Measurements from ENCODE around the gene BPHL. TPM values are rescaled to one million over a fixed set of nuclear protein-coding genes. Genes with fewer than 3 reads are reported as not detected.
"Not testable (repeated sequence)": the region's sequence is repeated elsewhere in the genome, so short reads cannot be mapped to it uniquely, and the experiment has no call there.

Gene BPHL
- total RNA-seq, 1 experiment from 2014 or later: 7.1 TPM

DNA sequence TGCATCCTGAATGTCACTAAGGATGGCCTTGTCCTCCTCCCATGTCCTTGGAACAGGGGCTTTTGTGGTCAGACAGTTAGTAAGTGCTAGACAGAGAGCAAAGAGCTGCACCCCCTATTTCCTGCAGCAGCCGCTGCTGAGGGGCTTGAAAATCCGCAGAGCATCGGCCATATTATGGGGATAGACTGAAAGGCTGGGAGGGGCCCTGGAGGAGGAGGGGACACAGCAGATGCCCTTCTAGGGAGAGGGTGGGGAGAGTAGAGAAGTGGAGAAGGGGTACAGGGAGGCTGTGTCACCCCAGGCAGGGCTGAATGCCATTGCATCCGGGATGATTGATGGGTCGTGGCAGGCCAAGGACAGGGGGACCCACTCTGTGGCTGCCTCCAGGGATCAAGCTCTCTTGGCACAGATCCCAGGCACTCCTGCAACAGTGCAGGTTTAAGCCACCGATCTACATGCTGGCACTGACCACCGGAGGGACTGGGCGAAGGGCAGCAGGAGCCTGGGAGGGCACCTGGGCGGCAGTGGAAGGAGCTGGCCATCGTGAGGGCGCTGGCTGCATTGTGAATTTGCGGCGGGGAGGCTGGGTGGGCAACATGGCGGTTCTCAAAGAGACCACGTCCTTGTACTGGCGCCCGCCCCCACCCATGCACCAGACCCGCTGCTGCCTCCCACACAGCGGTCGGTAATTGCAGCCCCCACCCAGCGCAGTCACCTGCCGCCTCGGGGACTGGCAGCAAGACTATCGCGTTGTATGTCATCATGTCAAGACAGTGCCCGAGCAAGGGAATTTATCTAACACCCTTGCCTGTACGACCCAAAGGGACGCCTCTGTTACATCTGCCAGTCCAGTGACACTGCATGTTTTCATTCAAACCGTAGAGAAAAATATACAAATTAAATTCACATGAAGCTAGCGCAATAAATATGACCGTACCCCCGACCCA lies 37.9 kb downstream of the BPHL start:
- DNase-seq: peak in 1 of 2 experiments; percentile 7
- H3K9me3 ChIP-seq (replicated peaks); H3K27me3 ChIP-seq; H3K36me3 ChIP-seq; H3K4me1 ChIP-seq; H3K27ac ChIP-seq: not testable (repeated sequence)
- H3K4me3 ChIP-seq: peak overlapping the region; percentile 68

DNA sequence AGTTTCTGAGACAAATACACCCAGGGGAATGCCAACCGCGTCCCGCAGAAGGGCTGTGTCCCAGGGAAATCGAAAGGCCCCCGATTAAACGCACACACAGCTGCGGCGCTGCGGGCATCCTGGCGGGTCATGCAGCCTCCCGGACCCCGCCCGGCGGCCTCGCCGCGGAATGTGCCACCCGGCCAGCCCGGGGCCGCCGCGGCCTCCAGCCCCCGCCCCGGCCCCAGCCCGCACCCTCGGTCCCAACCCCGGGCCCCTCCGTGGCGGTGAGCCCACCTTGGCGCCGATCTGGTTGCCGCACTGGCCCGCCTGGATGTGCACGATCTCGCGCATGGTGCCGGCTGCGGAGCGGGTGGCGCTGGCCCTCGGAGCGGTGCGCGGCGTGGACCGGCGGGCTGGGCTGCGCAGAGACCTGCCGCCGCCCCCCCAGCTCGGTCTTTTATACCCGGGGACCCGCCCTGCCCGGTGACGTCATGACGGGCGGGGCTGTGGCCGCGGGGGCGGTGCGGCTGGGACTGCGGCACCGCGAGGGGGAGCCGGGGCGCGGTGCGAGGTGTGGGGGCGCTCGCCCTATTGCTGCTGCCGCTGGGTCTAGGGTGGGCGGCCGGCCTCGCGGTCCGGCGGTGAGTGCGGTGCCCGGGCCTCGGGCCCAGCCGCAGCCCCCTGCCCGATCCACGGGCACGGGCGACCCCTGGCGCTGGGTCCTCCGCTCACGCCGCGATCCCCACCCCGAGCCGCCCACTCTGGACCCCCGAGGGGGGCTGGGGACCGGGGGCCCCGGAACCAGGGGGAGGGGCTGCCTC lies 38.8 kb downstream of the BPHL start, which contains the start of gene TUBB2A:
Gene TUBB2A (minus strand): TSS at position 414 of the 803 bp plus-strand sequence. CDS start 81 bp downstream, at position 333.
- H3K9me3 ChIP-seq (replicated peaks): no peaks in the 10 kb centered on the region
- DNase-seq: peak; percentile 41 to 69
- no peak within 1 kb of the TSS for H3K27ac ChIP-seq
- no peaks in the 10 kb centered on the region for H3K36me3 ChIP-seq
- H3K4me1 ChIP-seq: no peaks in the 10 kb centered on the region; the same call in 1 of the 2 replicates
- H3K4me3 ChIP-seq: peak within 1 kb of the TSS; percentile 68
- no peaks in the 10 kb centered on the region for H3K27me3 ChIP-seq

DNA sequence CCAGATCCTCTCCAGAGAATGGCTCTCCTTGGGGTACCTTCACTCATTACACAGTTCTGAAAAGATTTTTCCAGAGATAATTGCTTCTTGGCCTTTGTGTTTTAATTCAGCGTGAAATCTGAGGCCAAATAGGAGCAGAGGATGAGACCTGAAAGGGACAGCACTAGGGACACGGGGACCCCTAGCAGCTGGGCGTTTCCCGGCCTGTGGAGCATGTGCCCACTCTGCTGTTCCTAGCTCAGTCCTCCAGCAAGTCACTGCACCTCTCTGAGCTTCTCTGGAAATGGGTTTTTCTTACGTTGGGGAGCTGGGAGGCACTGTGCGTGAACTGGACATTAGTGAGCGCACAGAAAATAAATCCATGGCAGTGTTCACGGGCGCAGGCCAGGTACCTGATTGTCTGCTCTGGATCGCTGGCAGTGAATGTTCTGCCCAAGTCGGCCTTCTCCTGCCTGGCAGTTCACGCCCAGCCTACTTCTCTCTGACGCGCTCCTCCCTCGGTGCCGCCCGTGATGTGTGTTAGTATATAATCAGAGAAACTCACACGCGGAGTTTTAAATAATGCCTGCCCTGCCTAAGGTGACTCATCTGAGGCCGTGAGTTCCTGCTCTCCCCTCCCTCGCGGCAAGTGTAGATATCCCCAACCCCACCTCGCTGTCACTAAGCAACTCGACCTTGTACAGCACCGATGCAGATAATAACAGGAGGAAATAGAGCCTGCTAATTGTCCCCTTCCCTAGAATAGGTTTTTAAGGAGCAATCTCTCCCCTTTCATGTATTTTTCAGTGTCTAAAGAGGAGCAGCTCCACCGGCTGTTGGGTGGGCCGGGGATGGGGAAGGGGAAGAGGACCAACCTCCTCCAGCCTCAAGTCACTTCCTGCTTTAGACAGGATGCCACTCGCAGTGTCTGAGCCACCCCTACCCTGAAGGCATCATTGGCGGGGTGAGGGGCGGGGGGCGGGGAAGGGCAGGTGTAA lies 41.6 kb downstream of the BPHL start:
- DNase-seq: no peak
- H3K4me3 ChIP-seq: no peak overlapping the region
- no peaks in the 10 kb centered on the region for H3K9me3 ChIP-seq (replicated peaks)
- H3K36me3 ChIP-seq: no peaks in the 10 kb centered on the region
- no peaks in the 10 kb centered on the region for H3K4me1 ChIP-seq
- no peak overlapping the region for H3K27ac ChIP-seq
- no peaks in the 10 kb centered on the region for H3K27me3 ChIP-seq

DNA sequence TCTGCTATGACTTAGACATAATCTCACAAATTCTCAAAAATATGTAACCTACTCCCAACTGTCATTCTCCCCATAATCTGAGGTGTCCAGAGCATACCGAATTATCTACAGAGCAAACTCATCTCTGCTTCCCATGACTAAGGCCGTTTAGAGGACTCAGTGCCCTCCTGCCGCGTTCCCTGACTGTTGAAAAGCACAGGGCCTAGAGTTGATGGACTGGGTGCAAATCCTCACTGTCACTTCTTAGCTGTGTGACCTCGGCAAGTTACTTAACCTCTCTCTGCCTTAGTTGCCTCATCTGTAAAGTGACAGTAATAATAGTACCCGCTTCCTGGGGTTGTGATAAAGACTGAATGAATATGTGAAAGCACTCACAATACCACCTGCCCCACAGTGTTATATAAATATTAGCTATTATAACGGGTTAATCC lies 43.6 kb downstream of the BPHL start:
- no peak overlapping the region for H3K4me3 ChIP-seq
- DNase-seq: no peak
- no peak overlapping the region for H3K27ac ChIP-seq
- no peaks in the 10 kb centered on the region for H3K36me3 ChIP-seq
- no peaks in the 10 kb centered on the region for H3K9me3 ChIP-seq (replicated peaks)
- H3K27me3 ChIP-seq: no peaks in the 10 kb centered on the region
- H3K4me1 ChIP-seq: peaks cover 6% of the 10 kb centered on the region; the same call in 1 of the 2 replicates

DNA sequence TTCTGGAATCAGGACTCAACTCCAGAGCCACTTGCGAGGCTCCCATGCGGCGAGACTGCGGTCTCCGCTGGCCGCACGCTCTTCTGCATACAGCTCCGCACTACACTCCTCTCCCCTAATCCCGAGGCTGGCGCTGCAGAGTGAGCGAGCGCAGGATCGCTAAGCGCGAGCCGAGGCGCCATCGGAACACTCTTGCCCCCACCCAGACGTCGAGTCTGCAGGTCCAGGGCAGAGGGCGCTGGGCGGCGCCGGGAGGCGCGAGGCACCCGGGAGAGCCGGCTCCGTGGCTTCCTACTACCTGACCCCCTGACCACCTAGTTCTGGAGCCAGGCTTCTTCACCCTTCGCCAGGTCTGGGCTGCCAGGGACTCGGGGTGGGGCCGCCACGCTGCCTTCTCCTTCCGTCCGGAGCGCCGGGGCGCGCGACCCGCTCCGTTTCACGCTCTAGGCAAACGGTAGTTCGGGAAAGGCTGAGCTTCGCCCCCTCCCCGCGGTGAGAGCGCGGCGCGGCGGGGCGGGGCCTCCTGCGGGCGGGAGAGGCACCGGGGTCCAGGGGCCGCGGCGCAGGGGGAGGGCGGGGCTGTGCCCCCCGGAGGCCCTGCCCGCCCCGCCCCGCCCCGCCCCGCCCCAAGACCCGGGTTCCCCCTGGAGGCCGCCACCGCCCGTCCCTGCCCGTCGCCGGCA lies 44.2 kb downstream of the BPHL start:
- peak; percentile 65 to 71 for DNase-seq
- peak overlapping the region; percentile 69 for H3K4me3 ChIP-seq
- H3K36me3 ChIP-seq: no peaks in the 10 kb centered on the region
- H3K9me3 ChIP-seq (replicated peaks): no peaks in the 10 kb centered on the region
- H3K27ac ChIP-seq: peak overlapping the region; percentile 36; the same call in 1 of the 2 replicates
- no peaks in the 10 kb centered on the region for H3K27me3 ChIP-seq
- peaks cover 6% of the 10 kb centered on the region; the same call in 1 of the 2 replicates for H3K4me1 ChIP-seq

DNA sequence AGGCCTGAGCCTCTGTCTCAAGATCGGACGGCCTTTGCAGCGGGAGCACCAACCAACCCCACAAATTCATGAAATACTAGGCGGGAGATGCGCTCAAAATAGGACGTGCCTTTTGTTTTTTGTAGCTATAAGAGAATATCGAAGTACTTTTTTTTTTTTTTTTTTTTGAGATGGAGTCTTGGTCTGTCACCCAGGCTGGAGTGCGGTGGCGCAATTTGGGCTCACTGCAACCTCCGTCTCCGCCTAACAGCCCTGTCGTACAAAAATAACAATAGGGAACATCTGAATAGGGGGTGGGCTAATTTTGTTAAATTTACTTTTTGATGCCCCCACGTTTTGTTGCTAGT lies 44.7 kb downstream of the BPHL start:
- no peaks in the 10 kb centered on the region for H3K36me3 ChIP-seq
- no peak for DNase-seq
- H3K4me1 ChIP-seq: peaks cover 6% of the 10 kb centered on the region; the same call in 1 of the 2 replicates
- H3K9me3 ChIP-seq (replicated peaks): no peaks in the 10 kb centered on the region
- no peaks in the 10 kb centered on the region for H3K27me3 ChIP-seq
- no peak overlapping the region for H3K27ac ChIP-seq
- peak overlapping the region; percentile 69 for H3K4me3 ChIP-seq

DNA sequence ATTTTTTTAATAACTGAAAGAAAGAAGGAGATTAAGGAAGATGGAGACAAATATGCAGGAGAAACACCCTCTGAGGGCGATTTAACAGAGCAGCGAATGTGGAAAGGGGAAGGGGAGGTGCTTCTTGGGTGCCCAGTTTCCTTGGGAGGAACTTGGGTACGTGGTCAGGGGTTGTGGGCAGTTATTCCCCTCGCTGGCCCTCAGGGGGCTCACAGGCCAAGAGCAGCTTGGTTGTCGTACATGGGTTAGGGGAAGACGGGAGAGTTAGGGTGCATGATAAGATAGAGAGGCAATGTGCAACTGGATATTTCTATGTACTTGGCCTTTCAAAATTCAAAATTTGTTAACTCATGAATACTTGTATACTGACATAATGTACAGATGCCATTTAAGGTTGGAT lies 45.9 kb downstream of the BPHL start:
- DNase-seq: no peak
- H3K4me1 ChIP-seq: peaks cover 6% of the 10 kb centered on the region; the same call in 1 of the 2 replicates
- no peak overlapping the region for H3K4me3 ChIP-seq
- H3K36me3 ChIP-seq: no peaks in the 10 kb centered on the region
- no peak overlapping the region for H3K27ac ChIP-seq
- H3K9me3 ChIP-seq (replicated peaks): no peaks in the 10 kb centered on the region
- H3K27me3 ChIP-seq: no peaks in the 10 kb centered on the region

DNA sequence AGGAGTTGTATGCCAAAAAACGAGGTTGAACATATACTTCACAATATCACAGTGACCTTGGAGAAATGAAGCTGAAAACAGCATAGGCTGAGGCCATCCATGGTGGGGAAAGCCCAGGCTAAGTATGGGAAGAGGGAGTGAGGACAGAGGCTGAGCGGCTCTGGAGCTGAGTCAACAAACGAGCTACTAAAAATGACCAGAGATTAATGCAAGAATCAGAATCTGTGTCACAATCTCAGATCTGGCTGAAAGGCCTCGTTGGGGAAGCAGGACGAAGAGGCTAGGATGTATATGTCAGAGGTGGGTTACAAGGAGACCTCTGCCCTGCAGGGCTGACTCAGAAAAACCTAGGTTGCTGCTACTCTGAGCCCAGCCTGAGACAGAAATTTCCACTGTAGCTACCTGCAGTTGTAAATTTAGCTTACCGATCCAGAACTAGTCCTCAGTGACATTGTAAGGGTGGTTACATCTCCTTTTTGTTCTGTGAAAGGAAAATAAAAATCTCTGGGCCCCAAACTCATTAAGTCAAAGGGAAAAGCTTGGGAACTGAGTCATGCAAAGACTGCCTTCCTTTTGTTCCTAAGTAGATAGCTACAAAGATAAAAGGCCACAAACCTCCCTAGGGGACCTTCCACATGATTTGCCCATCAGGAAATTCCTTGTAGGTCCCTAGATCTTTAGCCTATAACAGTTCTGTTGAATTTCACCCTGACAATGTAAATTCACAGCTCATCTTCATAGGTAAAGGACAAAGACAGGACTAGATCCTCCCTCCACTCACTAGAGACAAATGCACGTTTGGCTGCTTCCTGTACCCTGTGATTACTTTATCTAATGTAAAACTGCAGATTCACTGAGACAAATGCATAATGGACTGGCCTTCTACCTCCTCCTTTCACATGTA lies 47.4 kb downstream of the BPHL start:
- no peak for DNase-seq
- no peak overlapping the region for H3K27ac ChIP-seq
- H3K9me3 ChIP-seq (replicated peaks): no peaks in the 10 kb centered on the region
- H3K27me3 ChIP-seq: no peaks in the 10 kb centered on the region
- H3K4me3 ChIP-seq: no peak overlapping the region
- no peaks in the 10 kb centered on the region for H3K36me3 ChIP-seq
- peaks cover 6% of the 10 kb centered on the region; the same call in 1 of the 2 replicates for H3K4me1 ChIP-seq

DNA sequence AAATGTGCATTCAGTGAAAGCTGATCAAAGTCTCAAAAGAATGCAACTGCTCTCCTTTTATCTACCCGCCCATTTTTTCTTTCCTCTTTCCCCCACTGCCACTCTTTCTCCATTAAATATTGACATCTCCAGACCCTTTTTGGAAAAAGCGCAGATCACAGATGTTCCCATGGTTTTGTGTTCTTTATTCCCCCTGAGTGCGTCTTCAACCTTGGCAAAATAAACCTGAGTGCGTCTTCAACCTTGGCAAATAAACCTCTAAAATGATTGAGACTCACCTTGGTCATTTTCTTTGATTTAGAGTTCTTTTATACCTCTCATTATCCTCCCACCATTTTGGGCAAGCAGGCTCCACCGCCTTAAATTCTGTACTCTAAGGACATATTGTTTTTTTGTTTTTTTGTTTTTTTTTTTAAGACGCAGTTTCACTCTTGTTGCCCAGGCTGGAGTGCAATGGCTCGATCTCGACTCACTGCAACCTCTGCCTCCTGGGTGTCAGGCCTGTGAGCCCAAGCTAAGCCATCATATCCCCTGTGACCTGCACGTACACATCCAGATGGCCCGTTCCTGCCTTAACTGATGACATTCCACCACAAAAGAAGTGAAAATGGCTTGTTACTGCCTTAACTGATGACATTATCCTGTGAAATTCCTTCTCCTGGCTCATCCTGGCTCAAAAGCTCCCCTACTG lies 48.2 kb downstream of the BPHL start:
- DNase-seq; H3K27ac ChIP-seq; H3K27me3 ChIP-seq; H3K4me1 ChIP-seq; H3K9me3 ChIP-seq (replicated peaks); H3K36me3 ChIP-seq; H3K4me3 ChIP-seq: not testable (repeated sequence)

DNA sequence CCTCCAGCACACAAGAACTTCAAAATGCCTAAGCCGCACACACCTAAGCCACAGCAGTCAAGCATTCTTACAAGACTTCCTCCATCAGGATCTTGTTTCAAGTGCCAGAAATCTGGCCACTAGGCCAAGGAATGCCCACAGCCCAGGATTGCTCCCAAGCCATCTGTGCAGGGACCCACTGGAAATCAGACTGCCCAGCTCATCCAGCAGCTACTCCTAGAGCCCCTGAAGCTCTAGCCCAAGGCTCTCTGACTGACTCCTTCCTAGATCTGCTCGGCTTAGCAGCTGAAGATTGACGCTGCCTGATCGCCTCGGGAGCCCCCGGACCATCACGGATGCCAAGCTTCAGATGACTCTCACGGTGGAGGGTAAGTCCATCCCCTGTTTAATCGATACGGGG lies 49.5 kb downstream of the BPHL start:
- H3K27me3 ChIP-seq; H3K9me3 ChIP-seq (replicated peaks); H3K4me1 ChIP-seq; H3K27ac ChIP-seq; DNase-seq; H3K4me3 ChIP-seq; H3K36me3 ChIP-seq: not testable (repeated sequence)

DNA sequence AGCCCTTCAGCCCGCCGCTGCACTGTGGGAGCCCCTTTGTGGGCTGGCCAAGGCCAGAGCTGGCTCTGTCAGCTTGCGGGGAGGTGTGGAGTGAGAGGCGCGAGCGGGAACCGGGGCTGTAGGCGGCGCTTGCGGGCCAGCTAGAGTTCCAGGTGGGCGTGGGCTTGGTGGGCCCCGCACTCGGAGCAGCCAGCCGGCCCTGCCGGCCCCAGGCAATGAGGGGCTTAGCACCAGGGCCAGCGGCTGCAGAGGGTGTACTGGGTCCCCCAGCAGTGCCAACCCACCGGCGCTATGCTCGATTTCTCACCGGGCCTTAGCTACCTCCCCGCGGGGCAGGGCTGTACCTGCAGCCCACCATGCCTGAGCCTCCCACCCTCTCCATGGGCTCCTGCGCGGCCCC lies 52.2 kb downstream of the BPHL start:
- DNase-seq; H3K9me3 ChIP-seq (replicated peaks); H3K36me3 ChIP-seq: not testable (repeated sequence)

DNA sequence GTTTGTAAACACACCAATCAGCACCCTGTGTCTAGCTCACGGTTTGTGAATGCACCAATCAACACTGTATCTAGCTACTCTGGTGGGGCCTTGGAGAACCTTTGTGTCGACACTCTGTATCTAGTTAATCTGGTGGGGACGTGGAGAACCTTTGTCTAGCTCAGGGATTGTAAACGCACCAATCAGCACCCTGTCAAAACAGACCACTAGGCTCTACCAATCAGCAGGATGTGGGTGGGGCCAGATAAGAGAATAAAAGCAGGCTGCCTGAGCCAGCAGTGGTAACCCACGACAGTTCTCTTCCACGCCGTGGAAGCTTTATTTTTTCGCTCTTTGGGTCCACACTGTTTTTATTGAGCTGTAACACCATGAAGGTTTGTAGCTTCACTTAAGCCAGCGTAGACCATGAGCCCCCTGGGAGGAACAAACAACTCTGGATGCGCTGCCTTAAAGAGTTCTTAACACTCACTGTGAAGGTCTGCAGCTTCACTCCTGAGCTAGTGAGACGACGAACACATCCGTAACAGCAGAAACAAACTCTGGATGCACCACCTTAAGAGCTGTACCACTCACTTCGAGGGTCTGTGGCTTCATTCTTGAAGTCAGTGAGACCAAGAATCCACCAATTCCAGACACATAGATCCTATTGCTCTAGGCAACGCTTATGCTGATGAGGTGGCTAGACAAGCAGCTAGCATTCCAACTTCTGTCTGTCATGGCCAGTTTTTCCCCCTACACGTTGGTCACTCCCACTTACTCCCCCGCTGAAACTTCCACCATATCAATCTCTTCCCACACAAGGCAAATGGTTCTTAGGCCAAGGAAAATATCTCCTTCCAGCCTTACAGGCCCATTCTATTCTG lies 53.0 kb downstream of the BPHL start:
- not testable (repeated sequence) for H3K9me3 ChIP-seq (replicated peaks); H3K4me1 ChIP-seq; H3K4me3 ChIP-seq; DNase-seq; H3K27ac ChIP-seq; H3K36me3 ChIP-seq; H3K27me3 ChIP-seq

More for the DNA sequence above, 52.2 kb downstream of the BPHL start:
- not testable (repeated sequence) for H3K4me1 ChIP-seq, H3K27me3 ChIP-seq, H3K27ac ChIP-seq, H3K4me3 ChIP-seq

Data from SJCRH30 (cell line).